Renal cortical epithelial cell (primary cell): ENCODE measurements around the gene NEBL. TPM values are rescaled to one million over a fixed set of nuclear protein-coding genes. Genes with fewer than 3 reads are reported as not detected.
A peak's percentile ranks its signal among the peaks of the same experiment; 100 is the strongest.

Experiments
- DNase-seq: peaks from one replicate; pipeline ENCODE4 v3.0.0-alpha.2; 2011; ENCODE audit warnings: low read depth
- total RNA-seq: library from RNA; depleted of rRNA; stranded (reverse); fragments of >200 nt; gene quantifications from 2 replicates; pipeline ENCODE4 v1.2.3, GENCODE V29; 2014

The NEBL gene
- total RNA-seq, 1 donor from 2014 or later = 25.9 TPM

DNA sequence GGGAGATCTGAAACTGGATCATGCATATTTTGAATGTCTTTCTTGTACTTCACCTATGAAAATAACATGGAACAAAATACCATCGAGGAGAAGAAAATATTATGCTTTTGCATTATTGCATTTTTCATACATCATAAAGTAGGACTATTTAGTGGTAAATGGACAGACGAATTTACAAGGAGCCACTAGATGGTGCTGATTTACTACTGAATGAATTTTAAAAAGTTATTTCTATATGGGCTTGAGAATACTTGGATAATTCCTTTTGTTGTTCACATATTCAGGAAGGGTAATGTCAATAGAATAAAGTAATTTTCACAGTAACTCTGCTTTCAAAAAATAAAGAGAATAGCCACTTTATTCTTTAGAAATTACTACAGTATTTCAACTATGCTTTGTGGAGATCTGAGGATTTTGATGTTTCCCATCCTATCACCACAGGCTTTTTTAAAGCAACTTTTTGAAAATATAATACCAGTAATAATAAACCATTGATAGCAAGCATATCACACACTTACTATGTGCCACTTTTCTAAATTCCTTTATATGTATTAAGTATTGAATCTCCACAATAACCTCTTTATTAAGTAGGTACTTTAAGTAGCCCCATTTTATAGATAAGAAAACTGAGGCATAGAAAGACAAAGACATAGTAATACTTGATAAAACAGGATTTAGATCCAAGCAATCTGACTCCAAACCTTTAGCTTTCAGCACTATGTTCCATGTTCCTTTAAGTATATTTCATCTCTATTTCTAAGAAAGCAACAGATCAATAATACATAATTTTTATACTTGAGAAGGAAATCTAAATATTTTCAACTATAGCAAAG, 38.6 kb downstream of the NEBL start:
- DNase-seq = peak; percentile 43

DNA sequence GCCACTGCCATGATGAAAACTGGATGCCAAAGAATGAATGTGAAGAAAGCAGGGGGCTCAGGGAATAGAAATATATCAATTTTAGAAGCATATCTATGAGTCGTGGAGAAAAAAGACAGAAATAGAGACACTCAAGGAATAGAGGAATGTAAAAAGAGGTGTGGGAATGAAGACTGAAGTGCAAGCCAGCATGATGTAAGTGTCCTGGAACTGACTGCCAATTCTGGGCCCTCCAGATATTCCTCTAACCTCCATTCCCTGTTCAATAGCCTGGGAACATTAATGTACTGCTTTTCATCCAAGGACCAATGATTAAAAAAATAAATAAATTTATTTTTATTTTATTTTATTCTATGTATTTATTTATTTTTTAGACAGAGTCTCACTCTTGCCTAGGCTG, 40.6 kb downstream of the NEBL start:
- DNase-seq = no peak

GRCh38 chr10:20855398-20856038, 41.6 kb downstream of the NEBL start:
- DNase-seq = peak; percentile 37

DNA sequence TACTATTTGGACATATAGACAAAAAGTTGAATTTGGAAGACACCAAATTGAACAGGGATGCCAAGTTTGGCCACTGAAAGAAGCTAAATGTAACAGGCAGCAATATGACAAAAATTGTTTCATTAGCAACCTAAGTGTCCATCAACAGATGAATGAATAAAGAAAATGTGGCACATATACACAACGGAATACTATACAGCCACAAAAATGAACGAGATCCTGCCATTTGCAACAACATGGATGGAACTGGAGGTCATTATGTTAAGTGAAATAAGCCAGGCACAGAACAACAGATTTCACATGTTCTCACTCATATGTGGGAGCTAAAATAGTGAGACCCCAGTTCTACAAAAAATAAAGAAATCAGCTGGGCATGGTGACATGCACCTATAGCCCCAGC, 43.8 kb downstream of the NEBL start:
- no peak for DNase-seq

DNA sequence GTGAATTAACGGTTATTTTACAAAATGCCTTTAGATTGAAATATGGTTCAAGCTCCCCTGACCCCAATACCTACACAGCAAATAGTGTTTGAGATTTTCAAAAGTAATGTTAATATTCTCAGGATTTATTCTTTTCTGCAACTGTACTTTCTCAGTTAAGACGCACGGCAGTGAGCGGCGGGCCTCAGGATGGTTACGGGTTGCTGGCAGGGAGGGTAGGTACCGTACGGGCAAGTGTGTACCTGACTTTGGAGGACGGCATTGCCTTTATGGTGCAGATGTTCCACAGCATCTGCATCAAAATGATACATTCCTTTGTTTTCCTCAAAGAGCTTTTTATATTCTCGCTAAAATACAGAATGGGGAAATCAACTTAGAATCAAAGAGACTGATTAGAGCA, 44.8 kb downstream of the NEBL start:
- no peak for DNase-seq

GRCh38 chr10:20847512-20847911, 49.6 kb downstream of the NEBL start:
- DNase-seq = no peak

- no peak for DNase-seq
Observed at GRCh38 chr10:20846263-20846662, 50.8 kb downstream of the NEBL start.

GRCh38 chr10:20841419-20841818, 55.7 kb downstream of the NEBL start:
- no peak for DNase-seq

DNA sequence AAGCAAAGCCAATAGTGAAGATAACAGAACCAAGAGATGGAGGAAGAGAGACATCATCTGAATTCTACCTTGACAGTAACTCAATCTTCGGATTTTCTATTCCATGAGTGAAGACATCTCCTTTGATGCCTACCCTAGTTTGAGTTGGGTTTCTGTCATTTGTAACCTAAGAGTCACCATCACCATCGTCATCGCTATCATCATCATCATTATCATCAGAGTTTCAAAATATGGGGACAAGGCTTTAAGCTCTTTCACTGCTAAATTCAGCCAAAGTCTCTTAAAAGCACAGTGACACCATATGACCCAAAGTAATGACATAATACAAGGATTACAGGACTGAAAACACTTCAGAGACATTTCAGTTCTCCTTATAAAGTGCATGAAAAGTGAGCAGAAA, 57.2 kb downstream of the NEBL start:
- DNase-seq = no peak

GRCh38 chr10:20839141-20839540, 58.0 kb downstream of the NEBL start:
- no peak for DNase-seq

- no peak for DNase-seq
Observed at GRCh38 chr10:20836401-20836800, 60.7 kb downstream of the NEBL start.

- DNase-seq = peak; percentile 6
Observed at GRCh38 chr10:20835335-20835734, 61.8 kb downstream of the NEBL start.

GRCh38 chr10:20834825-20835224, 62.3 kb downstream of the NEBL start:
- DNase-seq = no peak

GRCh38 chr10:20822825-20823224, 74.3 kb downstream of the NEBL start:
- DNase-seq = no peak

DNA sequence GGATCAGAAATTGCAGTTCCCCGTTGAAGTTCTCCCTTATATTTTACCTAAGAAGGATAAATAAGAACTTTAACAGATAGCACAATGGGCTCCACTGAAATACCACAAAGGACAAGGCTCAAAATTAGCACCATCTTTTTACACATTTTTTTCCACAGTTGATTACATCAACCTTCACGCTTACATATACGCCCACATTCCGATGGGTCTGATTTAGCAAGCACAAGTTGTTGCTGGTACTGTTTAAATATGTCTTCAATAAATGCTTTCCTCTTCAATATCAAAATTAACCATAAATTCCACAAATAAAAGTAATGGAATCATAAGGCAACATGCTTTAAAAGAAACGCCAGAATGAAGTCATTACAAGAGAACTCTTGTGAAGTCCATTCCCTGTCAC, 79.5 kb downstream of the NEBL start:
- DNase-seq = no peak

GRCh38 chr10:20817116-20817515, 80.0 kb downstream of the NEBL start:
- DNase-seq = no peak

- no peak for DNase-seq
Observed at GRCh38 chr10:20814116-20814515, 83.0 kb downstream of the NEBL start.

GRCh38 chr10:20811131-20811530, 86.0 kb downstream of the NEBL start:
- DNase-seq = no peak

GRCh38 chr10:20809631-20810030, 87.5 kb downstream of the NEBL start:
- DNase-seq = no peak

GRCh38 chr10:20806487-20806886, 90.6 kb downstream of the NEBL start:
- no peak for DNase-seq

- DNase-seq = no peak
Observed at GRCh38 chr10:20797290-20797689, 99.8 kb downstream of the NEBL start.

- DNase-seq = no peak
Observed at GRCh38 chr10:20795391-20795790, 101.7 kb downstream of the NEBL start.

- no peak for DNase-seq
Observed at GRCh38 chr10:20785174-20785573, 111.9 kb downstream of the NEBL start.
